T-helper 1 cell treated with Interleukin-12 subunit alpha and Interleukin-12 subunit beta and Interleukin-4 antibody, amounts not matched to agents 30 ng/mL and 1 ng/mL, for 36 hours (primary cell): ENCODE measurements around the gene CSF1R. TPM values are rescaled to one million over a fixed set of nuclear protein-coding genes. Genes with fewer than 3 reads are reported as not detected.

Source experiments
- intact Hi-C: fragments of 100-400 bp; cut with micrococcal nuclease; formaldehyde crosslinking; loops from one replicate; pipeline ENCODE4 v1.15.1; 2024
- total RNA-seq: library from RNA; stranded (reverse); gene quantifications from 2 replicates; pipeline ENCODE4 v1.2.3, GENCODE V29; 2022

The CSF1R gene
- 0.15 and 0.59 TPM in 2 replicates for total RNA-seq

- intact Hi-C loops, result no loop called here
These were observed at the start of gene CSF1R for GRCh38 chr5:150085950-150086715. Gene CSF1R, minus strand, starts transcription at chr5:150086554. Its CDS starts 127 bp downstream, at chr5:150086427.

DNA sequence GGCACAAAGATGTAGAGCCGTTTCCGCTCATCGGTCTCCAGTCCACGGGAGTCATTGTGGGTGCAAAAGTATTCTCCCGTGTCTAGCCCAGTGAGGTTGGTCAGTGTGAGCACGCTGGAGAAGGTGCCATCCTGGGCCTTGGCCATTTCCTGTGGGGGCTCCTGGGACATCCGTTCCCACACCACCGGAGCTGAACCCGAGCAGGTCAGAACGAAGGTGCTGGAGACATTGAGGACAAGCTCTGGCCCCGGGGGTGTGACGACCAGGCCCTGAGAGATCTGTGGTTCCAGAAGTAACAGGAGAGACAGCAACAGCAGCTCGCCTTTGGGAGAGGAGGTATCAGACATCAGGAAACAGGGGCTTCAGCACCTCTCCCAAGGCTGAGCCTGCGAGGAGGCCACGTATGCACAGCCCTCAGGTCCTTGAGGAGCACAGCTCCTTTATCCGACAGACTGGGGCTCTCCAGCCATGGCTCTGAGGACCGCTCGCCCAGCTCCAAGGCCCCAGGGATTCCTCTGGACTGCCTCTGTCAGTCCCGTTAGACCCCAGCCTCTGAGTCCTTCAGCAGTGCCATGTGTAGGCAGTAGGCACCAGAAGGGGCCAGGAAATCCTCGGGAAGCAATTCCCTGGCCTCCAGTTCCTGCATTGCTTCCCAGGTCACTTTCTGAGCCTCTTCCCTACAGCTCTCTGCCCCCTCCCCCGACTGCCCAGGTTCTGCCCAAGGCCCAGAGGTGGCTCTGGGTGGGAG, 49.4 kb upstream of the CSF1R start:
- intact Hi-C loops, result no loop called here

GRCh38 chr5:150134198-150134588, 47.8 kb upstream of the CSF1R start:
- intact Hi-C loops, result no loop called here

- intact Hi-C loops, result no loop called here
These were observed 47.3 kb upstream of the CSF1R start for GRCh38 chr5:150133581-150134197.

DNA sequence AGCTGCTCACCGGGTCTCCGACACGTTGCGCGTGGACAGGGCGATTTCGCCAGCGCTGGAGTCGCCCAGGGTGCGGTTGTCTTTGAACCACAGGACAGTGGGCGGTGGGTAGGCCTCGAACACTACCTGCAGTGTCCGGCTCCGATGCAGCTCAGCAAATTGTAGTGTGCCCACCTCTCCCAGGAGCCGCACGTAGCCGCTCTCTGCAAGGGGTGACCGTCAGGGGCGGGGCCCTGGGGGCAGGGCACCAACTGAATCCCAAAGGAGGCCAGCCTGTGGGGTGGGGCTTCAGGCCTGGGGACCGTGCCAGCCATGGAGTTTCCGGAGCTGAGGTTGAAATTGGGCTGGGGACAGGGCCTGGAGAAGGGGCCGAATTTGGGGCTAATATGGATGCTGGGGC, 46.4 kb upstream of the CSF1R start:
- intact Hi-C loops, result no loop called here

DNA sequence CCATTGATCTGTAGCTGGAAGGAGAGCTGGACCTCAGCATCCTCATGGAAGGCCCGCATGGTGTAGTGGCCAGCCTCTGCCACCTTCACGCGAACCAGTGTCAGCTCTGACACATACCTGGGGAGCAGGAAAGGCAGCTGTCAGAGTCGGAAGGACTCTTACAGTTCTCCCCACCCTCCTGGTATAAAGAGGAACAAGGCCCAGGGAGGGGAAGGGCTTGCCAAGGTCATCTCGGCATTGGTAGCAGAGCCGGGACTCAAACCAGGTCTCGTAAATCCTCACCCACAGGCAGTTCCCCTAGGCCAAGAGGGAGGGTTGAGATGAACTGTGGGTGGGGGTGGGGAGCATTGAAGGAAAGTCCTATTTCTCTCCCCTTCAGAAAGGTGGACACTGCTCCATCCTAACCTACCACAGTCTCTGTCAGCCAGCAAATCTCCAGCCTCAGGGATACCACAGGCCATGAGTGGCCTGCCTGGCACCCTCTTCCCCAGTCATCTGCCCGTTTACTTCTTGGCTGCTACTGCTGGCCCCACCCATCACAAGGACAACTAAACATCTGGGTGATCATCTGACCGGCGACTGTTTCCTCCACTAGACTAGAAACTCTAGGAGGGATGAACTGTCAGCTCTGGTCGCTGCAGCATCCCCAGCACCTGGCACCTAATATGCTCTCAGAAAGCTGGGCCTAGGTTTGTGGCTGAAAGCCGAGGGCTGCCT, 45.8 kb upstream of the CSF1R start:
- intact Hi-C loops, result loop anchor here (2.0 kb wide), 1 partner anchor 131 kb away; the partner anchor contains the start of genes HMGXB3 and TIGD6

- intact Hi-C loops, result loop anchor here (2.0 kb wide), 1 partner anchor 131 kb away; the partner anchor contains the start of genes HMGXB3 and TIGD6
These were observed 45.1 kb upstream of the CSF1R start for GRCh38 chr5:150131461-150131860.

DNA sequence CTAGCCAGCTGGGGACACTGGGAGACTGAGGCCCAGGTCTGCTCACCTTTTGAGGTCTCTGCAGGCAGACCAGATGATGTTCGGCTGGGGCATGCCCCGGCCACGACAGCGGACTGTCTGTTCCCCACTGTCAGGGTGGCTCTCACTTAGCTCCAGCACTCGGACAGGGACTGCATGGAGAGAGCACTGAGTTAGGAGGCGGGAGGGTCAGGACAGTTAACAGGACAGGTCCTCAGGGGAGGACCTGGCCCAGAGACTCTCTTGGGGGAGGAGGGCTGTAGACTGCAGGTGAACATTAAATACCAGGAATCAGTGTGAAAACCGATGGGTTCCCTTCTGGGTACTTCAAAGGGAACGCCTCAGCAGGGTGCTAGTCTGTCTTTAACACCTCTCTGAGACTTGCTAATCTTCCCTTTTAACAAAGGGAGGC, 44.2 kb upstream of the CSF1R start:
- intact Hi-C loops, result loop anchor here (1.0 to 2.0 kb wide), 6 partner anchors 31 to 306 kb away; partner anchors contain the start of genes HMGXB3 and TIGD6

DNA sequence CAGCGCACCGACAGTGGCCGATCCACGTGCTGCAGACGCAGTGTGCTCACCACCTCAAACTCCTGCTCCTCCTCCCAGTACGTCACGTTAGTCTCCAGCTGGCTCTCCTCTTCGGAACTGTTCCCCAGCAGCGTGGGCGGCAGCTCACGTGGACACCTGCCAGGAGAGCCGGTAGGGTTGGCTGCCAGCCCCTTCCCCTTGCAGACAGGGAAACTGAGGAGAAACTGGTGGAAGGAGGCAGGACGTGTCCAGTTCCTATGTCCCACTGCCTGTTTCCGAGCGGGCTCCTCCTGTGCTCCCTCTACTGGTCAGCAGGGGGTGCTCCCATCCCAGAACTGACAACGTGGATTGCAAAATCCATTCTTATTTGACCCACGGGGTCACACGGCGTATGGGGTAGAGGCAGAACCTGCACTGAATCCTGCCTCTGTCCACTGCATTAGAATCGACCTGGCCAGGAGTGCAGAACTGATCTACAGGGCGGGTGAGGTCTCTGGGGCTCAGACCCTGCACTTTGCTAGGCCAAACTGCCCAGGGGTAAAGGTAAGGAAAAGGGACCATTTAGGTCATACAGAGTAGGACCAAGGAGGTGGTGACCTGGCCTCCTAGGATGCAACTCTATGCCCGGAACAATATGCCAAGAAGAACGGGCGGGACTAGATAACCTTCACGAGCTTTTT, 43.6 kb upstream of the CSF1R start:
- intact Hi-C loops, result loop anchor here (1.0 to 2.0 kb wide), 6 partner anchors 31 to 306 kb away; partner anchors contain the start of genes HMGXB3 and TIGD6

DNA sequence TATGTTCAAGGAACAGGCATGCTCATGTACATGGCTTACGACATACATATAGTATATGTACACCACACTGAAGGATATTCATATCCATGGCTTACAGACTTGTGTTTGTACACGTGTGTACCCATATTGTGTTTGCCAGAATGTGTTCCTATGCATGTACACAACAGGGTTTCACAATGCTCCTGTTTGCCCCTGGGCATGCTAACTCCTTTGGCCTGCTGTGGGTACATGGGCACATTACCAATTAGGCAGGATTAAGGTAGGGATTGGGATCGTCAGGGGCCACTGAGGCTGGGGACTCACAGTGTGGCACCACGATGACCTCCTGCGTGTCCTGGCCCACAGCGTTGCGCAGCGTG, 43.1 kb upstream of the CSF1R start:
- intact Hi-C loops, result no loop called here

- intact Hi-C loops, result no loop called here
These were observed 40.5 kb upstream of the CSF1R start for GRCh38 chr5:150126921-150127265.

DNA sequence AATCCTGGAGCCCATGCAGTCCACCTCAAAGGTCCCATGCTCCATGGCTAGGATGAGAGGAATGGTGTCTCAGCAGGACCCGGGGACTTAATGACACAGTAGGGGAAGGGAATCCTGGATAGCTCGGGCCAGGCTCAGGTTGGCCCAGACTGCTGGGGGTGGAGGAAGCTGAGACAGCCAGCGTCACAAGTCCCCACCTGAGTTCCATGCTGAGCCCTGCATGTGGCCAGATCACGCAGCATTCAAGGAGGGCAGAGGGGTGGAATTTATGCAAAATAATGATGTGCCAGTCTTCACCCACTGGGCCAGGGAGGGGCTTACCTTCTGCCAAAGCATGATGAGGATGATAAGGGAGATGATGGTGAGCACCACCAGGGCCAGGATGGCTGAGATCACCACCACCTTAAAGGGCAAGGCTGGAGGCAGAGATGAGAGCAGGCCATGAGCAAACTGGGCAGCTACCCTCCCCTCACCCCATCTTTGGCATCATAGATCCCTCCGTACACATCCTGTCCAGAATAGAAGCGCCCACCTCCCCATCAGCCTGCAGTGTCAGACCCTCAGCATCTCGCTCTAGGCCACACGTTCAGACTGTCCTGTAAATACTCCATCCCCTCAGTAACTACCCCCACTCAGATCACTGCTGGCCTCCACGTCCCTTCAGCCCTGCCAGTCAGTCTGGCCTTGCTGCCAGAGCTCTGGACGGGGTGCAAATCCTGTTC, 40.0 kb upstream of the CSF1R start:
- intact Hi-C loops, result no loop called here

GRCh38 chr5:150125334-150125733, 39.0 kb upstream of the CSF1R start:
- intact Hi-C loops, result no loop called here

- intact Hi-C loops, result no loop called here
These were observed 38.2 kb upstream of the CSF1R start for GRCh38 chr5:150124596-150124995.

- intact Hi-C loops, result no loop called here
These were observed 37.8 kb upstream of the CSF1R start for GRCh38 chr5:150124111-150124557.

GRCh38 chr5:150123542-150123941, 37.2 kb upstream of the CSF1R start:
- intact Hi-C loops, result no loop called here

DNA sequence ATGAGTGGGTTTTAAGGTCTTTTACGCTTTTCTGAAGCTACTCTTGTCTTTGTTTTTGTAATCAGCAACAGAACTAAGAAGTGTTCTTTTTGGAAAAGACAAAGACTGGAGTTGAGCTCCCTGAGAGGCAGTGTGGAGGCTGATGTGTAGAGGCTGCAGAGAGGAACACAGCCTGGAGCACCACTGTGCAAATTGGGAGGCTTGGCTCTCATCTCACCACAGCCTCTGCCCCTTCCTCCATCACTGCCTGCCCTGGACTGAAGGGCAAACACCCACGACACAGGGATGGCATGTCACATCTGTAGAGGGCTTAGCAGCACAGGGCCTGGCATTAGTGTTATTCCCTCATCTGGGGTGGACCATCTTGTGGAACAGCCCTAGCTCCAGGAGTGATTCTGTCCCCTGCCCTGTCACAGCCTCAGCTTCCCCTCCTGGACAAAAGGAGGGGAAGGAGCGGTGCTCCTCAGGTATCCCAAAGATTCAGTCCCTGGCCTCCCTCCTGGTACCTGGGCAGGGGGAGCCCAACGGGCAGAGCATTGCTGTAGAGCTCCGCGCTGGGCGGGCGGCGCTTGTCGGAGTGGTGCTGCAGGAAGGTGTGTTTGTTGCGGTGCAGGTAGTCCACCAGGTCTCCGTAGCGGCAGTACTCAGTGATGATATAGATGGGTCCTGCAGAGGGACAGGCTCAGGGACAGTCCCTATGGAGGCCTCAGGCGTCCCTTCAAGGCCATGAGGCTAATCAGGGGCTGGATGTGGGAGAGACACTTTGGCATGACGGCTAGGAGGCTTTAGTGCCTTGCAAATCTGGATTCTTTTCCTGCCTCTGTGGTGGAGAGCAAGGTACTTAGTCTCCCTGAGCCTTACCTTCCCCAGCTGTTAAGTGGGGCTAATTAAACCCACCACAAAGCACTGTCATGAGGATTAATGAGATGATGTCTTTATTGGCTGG, 36.5 kb upstream of the CSF1R start:
- intact Hi-C loops, result loop anchor here (1.0 kb wide), 2 partner anchors 122 to 289 kb away; no protein-coding TSS in a partner anchor

DNA sequence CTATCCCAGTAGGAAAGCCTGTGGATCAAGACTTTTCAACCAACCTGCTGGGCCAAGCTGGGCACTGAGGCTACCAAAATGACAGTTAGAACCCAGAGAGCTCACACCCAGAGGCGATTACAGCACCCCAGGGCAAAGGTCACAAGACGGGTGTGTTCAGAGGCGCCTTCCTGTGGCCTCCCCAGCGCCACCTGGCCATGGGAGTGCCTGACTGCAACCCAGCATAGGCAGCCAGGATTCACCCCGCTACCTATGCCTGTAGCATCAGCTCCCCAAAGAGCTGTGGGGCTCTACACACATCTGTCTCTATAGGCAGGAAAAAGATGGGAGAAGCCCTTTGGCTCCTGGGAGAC, 35.8 kb upstream of the CSF1R start:
- intact Hi-C loops, result loop anchor here (1.0 kb wide), 2 partner anchors 121 to 288 kb away; no protein-coding TSS in a partner anchor
